GM19351 (cell line): Measurements from ENCODE around the gene DIDO1.
"Not testable (repeated sequence)": the region's sequence is repeated elsewhere in the genome, so short reads cannot be mapped to it uniquely, and the experiment has no call there.

Experiments
- ATAC-seq: cut with Tn5 transposase; IDR thresholded peaks from one replicate; pipeline ENCODE4 v1.9.1; 2021; ENCODE audit warnings: mild to moderate bottlenecking, moderate library complexity; ENCODE audit not compliant: unreplicated experiment

The DIDO1 gene

DNA sequence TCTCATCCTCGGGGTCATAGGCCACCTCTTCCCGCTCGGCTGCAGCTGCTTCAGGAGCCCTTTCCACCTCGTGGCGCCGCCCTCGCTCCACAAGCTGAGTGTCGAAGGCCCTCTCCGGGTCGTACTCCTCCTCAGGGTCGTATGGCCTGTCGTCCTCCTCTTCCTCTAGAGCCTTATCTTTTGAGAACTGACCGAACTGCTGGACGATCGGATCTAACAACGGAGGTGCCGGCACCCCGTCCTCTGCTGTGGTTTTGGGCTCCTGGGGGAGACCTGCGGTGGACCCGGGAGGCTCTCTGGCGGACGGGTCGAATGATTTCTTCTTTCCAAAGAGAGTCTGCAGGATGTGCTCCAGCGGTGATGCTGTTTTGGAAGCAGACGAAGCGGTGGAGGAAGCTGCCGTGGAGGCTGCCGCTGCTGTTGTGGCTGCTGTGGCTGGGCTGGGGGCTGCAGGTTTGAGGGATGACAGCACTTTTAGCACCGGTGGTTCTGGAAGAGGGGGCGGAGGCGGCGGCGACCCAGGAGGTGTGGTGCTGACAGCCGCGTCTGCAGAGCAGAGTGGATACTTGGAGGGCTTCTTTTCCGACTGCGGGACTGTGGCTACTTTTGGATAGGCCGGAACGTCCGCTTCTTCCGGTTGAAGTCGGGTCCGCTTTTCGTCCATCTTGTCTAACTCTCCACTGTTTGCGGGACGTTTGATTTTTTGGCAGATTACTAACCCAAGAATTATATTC, 44.5 kb downstream of the DIDO1 start:
- no peak for ATAC-seq

DNA sequence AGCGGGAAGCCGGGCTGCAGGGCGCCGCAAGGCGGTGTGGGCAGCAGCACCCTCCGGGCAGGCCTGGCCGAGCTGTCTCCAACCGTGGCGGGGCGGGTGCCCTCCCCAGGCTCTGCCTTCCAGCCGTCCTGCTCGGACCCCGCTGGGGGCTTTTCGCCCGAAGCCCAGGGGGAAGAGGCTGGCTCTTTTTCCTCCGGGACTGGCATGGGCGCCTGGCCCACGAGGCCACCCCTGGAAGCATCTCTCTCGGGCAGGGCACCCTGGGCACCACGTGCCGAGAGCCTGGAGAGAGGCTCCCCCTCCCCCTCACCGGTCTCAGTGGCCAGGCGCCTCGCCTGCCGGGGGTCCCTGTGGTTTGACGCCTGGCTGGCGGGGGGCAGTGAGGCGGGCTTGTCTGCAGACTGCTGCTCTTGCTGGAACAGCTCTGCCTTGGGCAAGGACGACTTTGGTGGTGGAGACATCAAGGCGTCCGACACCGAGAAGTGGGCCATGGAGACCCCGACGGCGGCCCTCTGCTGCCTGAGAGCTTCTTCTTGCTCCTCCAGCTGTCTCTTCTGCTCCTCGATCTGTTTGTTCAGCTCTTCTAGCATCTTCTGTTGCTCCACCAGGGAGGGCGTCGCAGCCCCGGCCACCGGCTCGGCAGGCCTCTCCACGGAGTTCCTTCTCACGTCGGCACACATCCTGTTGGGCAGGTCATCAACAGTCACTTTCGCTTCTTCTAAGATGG, 45.2 kb downstream of the DIDO1 start:
- no peak for ATAC-seq

DNA sequence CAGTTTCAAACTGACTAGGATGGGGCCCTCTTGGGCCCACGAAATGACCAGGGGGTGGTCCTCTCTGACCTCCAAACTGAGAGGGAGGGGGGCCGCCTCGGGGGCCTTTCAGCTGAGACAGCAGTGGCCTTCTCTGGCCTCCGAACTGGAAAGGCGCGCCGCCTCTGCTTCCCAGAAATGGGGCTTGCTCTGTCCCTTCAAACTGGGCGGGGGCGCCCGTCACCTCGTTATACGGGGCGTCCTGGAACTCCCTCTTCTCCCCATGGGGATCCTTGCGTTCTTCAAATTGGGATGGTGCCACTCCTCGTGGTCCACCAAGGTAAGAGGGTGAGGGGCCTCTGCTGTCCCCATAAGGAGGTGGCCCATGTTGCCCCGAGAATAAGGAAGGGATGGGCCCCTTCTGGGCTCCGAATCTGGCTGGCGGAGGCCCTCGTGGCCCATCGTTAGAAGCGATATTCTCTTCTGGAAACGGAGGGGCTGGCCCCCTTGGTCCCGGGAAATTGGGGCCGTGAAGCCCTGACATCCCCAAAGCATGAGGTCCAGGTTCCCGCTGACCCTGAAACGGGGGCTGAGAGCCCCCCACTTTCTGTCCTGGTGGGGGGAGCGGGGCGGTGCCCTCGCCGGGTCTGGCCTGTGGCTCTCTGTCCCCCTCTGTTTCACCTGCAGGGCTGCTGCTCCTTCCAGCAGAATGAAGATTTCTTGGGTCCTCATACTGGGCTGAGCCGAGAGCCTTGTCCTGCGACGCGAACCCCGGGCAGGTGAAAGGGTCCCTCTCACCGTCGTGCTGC, 46.0 kb downstream of the DIDO1 start:
- ATAC-seq, result no peak

DNA sequence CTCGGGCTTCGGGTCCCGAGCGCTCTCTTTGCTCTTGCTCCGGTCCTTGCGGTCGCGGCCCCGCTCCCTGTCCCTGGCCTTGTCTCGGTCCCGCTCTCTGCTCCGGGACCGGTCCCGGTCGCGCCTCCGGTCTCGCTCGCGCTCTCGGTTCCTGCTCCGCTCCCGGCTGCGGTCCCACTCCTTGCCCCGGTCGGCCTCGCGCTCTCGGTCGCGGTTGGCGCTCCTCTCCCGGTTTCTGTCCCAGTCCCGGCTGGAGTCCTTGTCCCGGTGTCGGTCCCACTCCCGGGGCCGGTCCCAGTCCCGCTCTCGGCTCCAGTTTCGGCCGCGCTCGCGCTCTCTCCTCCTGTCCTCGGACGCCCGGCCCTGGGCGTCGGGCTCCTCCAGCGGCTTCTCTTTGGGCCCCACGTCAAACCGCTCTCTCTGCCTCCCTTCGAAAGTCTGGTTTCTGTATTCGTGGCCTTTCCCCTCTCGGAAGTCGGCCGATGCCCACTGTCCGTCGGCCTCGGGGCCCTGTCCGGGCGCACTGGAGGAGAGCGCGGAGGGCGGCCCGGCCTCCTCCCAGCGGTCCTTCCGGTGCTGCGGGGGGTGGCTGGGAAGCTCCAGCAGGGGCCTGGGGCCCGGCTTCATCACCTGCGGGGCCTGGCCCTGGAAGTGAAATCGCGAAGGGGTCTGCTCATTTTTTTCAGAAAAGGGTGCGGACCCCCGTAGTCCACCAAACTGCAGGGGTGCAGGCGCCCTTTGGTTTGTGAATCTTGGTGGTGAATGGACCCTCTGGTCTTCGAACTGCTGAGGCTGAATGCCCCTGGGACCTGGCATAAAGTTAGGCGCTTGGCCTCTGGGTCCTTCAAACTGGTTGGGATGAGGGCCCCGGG, 46.8 kb downstream of the DIDO1 start:
- no peak for ATAC-seq

DNA sequence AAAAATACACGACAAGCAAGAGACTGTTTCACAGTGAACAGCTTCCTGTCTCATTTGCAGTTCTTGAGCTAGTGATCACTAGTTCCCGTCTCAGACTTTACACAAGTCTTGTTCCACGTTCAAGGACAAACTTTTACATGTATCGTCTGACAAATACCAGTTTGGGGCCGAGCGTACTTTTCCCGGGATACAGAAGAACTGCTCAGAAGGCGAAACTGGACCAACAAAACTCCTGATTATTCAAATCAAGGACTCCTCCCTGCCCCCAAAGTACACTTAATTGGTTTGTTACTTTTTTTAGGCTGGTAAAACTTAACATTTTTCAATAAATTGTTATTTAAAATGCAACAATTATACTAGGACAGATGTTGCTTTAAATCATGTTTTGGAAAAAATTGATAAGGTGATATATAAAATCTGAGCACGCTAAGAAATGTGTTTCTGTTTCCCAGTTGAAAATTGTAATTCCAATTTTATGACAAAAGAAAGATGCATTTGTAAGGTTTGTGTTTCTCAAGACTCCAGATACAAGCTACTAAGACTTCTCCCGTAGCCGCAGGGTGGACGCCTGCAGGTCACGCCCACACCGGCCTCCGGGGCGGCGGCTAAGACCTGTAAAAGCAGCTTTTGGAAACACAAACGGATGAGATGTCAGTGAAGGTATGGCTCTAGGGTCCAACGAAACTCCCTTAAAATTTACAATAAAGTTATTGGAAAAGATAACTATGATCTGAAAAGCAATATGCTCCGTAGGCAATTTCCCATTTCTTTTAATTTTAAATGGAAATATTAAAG, 47.9 kb downstream of the DIDO1 start:
- ATAC-seq, result no peak

DNA sequence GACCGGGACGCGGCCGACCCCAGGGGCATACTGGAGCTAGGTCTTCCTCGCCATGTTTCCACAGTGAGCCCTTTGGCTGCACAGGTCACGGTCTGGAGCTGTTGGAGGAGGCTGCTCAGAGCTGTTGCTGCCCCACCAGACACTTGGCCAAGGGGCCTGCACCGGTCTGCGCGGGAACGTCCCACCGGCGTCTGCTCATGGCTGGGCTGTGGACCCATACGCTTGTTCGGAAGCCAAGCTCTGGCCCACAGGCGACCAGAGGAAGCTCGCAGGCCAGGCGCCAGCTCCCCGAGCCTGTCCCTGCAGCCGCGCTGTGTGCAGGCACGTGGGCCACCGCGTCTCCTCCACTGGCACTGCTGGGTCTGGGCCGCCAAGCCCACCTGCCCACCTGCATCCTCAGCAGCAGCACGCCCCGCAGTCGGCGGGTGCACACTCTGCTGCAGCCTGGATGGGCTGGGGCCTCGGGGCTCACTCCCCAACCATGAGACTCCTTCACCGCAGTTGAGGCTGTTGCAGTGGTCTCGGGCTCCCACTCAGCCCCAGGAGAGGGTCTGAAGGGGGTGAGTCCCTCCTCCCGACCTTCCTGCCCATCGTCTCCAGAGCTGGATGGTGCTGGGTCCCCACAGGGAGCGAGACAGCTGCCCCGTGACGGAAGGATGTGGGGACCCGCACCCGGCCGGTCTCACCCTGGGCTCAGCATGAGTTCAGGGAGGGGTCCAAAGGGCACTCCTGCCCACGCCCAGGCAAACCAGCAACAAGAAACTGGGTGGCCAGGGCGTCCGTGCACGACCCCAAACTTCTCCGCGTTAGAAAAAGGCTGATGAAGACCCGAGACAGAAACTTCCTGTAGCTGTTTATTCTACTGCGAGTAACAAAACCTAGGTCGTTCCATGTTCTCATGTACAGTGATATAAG, 49.1 kb downstream of the DIDO1 start:
- ATAC-seq, result no peak

DNA sequence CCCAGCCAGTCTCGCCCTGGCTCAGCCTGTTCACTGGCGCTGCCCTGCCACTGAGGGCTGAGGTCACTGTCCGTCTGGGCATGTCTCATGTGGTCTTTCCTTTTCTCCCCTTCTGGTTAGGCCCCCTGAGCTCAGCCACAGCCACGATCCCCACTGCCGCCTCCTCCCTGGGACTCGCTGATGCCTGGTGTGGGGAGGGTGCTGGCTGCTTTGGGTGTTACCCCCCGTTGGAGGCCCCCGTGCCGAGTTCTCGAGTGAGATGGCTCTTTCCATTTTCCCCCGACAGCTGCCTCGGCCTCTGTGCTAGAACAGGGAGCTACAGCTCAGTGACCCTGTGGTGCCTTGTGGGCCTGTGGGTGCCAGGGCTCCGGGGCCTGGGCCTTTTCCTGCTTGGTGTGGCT, 49.8 kb downstream of the DIDO1 start:
- ATAC-seq, result no peak

DNA sequence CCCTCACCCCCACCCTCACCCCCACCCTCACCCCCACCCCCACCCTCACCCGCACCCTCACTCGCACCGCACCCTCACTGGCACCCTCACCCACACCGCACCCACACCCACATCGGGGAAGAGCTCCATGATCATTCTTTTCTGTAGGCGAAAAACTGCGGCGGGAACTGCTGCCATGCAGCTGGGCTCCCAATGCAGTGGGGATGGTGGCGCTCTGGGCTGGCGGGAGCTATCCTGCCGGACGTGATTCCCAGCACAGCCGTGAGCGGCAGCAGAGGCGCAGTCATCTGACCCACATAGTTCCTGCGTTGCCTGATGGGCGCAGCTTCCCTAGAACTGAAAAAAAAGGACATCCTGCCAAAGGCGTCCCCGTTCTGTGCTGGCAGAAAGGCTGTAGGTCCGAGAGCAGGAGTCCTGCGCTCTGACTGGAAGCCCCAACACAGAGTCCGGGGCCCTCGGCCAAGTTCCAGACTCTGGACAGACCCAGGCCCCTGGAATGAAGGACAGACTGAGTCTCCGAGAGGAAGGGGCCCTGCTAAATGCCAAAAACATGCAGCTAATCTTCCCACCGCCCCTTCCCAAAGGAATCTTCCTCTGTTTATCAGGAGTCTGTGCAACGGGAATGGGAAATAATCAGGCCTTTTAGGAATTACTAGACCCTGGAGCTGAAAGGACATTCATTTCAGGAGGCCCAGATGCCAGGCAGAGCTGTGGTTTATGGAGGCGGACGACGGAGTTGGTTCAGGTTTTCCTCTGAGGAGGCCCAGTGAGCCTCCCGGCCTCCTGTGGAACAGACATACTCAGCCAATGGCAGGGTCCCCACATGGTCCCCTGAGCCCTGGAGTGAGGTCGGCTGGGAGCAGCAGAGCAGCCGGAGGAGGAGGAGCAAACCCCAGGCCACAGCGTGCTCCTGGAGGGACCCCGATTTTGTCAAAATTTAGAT, 50.6 kb downstream of the DIDO1 start:
- no peak for ATAC-seq

DNA sequence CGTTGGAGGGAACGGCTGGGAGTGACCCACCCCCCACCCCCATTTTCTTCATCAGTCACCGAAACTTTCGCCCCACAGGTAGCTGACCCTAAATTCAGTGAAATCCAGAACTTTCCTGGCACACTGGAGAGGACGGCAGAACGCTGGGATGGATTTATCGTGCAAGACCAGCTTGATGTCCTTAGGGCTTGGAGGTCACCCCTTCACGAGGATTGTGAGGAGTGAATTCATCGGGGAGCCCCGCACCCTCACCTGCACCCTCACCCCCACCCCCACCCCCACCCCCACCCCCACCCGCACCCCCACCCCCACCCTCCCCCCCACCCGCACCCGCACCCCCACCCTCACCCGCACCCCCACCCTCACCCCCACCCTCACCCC, 51.4 kb downstream of the DIDO1 start:
- ATAC-seq, result no peak

DNA sequence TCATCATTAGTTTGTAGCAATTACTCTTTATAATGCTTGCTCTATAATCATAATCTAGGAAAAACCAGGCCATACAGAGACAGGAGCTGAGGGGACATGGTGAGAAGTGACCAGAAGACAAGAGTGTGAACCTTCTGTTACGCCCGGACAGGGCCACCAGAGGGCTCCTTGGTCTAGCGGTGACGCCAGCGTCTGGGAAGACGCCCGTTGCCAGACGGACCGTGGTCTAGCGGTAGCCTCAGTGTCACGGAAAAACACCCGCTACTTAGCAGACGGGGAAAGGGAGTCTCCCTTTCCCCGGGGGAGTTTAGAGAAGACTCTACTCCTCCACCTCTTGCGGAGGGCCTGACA, 52.6 kb downstream of the DIDO1 start:
- not testable (repeated sequence) for ATAC-seq

DNA sequence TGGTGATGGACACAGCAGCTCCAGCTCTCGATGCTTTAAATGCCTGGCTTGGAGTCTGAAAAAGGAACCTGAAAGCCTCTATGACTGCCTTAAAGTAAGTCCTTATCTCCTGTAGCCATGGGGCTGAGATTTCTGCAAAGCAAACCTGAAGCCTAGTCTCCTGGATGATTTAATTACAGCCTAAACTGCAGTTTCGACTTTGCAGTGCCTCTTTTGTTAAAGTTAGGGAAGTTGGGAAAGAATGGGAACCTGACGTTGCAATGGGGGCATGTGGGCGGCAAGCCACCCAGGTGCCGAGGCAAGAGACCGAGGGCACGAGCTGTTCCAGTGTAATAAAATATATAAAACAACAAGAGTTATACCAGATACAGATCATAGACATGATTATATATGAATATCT, 53.0 kb downstream of the DIDO1 start:
- ATAC-seq, result no peak

DNA sequence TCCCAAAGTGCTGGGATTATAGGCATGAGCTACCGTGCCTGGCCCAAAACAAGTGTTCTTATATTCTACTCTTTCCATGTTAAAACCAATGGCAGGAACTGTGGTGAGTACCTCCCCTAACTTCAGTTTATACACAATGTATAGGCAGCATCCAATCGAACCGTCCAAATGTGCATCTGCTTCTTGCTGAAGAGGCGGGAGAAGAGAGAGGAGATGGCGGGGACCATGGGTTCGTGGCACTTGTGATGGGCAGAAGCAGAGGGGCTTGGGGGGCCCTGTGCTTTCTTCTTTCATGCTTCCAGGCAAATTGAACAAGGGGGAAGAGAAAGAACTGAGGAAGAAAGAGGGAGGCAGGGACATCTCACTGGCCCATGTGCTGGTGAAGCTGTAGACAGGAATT, 53.4 kb downstream of the DIDO1 start:
- no peak for ATAC-seq

DNA sequence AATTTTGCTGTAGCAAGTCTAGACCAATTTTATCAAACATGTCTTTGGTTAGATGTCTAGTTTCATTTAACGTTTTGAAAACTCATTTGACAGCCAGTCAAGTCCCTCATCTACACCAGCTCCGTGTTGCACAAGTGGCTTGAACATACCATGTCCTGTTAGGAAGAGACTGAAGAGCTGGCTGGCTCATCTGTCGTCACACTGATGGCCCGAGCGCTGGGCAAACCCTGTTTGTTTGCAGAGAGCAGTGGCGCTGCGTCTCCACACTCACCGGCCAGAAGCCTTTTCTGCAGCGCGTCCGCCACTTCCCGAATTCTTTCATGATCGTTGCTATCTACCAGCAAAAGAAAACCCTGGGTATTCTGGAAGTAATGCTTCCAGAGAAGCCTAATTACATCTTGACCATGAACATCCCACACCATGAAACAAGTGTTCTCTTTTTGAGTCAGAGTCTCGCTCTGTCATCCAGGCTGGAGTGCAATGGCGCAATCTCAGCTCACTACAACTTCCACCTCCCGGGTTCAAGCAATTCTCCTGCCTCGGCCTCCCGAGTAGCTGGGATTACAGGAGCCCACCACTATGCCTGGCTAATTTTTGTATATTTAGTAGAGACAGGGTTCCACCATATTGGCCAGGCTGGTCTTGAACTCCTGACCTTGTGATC, 54.0 kb downstream of the DIDO1 start:
- ATAC-seq, result no peak

DNA sequence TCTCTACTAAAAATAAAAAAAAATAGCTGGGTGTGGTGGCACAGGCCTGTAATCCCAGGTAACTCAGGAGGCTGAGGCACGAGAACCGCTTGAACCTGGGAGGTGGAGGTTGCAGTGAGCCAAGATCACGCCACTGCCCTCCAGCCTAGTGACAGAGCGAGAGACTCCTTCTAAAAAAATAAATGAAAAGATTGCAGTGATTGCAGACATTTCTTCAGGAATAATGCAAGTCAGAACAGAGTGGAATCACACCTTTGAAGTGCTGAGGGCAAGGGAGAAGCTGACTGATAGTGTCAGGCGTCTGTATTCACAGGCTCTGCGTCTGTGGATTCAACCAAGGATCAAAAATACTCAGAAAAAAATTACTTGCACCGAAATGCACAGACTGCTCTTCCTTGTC, 62.1 kb downstream of the DIDO1 start:
- ATAC-seq, result no peak

DNA sequence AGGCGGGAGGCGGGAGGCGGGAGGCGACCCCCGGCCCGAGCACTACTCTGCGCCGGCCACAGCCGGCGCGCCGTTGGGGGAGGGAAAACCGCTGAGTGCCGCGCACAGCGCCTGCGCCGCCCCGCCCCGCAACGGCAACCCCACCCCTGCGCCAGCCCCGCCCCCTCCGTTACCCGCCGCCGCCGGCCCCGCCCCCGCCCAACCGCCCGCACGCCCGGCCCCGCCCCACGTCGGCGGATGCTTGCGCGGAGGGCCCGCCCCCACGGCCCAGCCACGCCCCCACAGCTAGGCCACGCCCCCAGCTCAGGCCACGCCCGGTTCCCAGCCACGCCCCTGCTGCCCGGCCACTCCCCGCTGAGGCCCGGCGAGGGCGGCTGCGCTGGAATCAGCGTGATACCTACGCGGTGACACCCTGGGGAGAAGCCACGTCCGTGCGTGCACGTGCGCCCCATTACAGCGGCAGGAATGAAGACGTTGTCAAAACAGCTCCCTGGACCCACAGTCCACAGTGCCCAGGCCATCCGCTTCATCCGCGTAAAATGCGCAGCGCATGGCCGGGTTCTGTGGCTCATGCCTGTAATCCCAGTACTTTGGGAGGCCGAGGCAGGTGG, 64.5 kb downstream of the DIDO1 start, which contains the start of gene TCFL5:
TCFL5 (minus strand) TSS at position 97 of the 611 bp plus-strand sequence. CDS start 152 bp downstream, outside the sequence.
- peak; percentile 67 for ATAC-seq

DNA sequence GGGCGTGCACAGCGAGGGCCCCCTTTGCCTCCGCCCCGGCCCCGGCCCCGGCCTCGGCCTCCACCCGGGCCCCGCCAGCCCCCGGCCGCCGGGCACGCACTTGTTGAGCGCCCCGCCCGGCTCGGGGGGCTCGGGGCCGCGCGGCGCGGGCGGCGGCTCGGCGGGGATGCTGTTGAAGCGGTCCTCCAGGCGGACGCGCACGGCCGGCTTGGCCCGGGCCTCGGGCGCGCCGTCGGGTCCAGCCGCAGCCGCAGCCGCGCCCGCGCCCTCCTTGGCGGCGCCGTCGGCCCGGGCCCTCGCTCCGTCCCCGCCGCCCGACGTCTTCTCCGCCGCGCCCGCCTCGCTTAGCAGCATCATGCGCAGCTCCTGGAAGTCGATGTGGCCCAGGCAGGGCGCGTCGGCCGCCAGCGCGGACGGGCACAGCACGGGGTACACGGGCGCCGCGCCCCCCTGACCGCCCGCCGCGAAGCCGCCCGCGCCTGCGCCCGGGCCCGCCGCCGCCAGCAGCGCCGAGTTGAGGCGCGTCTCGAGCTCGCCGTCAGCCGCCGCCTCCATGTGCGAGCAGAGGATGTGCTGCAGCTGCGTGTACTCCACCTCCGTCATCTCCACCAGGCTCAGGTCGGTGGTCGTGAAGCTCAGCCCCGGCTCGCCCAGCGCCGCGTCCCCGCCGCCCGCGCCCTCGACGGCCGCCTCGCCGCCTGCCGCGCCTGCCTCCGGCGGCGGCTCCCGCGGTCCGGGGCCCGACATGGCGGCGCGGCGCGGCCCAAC, 65.2 kb downstream of the DIDO1 start:
- ATAC-seq, result peak; percentile 40
